NCI-H82 treated with DMSO at 0.1 percent for 48 hours (cell line): Measurements from ENCODE around the gene REV3L.

Experiments
- DNase-seq: peaks from one replicate; lab custom pipeline; 2025; ENCODE audit not compliant: unreplicated experiment; lab: John Stamatoyannopoulos, UW

The REV3L gene

GRCh38 chr6:111470991-111471390 is 12.0 kb downstream of the REV3L start:
- no peak for DNase-seq

- DNase-seq = no peak
Measured at GRCh38 chr6:111469543-111469942, 13.5 kb downstream of the REV3L start.

GRCh38 chr6:111468329-111469012 is 14.5 kb downstream of the REV3L start:
- no peak for DNase-seq

DNA sequence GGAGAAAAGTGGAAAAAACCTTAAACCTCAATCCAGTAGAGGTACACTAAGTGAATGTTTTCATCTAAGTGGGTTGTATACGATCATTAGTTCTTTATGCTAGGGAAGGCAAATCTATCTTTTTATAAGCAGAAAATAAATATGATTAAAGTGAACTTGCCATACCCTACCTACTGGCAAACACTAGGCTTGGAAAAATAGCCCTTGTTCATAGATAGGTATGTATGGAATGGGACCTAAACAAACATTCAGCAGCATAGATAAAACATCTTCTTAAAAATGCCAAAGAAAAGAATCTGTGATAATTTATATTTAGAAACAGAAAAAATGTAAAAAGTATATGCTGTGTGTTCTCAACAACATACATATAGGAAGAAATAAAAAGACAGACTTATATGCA is 18.8 kb downstream of the REV3L start:
- no peak for DNase-seq

DNA sequence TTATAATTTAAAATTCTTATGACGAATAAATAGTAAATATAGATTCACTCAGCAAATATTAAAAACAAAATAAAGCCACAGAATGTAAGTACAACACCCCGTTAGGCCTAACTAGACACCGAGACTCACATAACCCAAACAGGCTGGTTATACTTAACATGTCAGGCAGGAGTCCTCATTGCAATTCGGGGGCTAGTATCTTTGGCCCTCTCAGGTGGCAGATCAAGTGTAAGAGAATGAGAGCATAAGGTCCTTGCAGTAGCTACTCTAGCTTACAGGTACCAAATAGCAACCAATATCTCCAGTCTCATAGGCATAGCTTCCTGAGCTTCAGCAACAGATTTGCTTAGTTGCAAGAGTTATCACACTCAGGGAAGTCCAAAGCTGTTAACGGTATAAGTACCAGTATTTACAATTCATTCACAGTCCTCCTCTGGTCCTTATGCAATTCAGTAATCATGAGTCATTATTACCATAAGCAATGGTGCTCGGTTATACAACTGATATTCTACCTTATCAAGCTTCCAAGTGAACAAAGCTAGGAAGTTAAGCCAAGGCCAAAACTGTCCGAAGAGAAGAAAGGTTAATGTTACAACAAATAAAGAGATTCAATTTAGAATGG is 20.1 kb downstream of the REV3L start:
- no peak for DNase-seq

- no peak for DNase-seq
Measured at GRCh38 chr6:111461860-111462259, 21.2 kb downstream of the REV3L start.

- no peak for DNase-seq
Measured at GRCh38 chr6:111458670-111459232, 24.3 kb downstream of the REV3L start.

DNA sequence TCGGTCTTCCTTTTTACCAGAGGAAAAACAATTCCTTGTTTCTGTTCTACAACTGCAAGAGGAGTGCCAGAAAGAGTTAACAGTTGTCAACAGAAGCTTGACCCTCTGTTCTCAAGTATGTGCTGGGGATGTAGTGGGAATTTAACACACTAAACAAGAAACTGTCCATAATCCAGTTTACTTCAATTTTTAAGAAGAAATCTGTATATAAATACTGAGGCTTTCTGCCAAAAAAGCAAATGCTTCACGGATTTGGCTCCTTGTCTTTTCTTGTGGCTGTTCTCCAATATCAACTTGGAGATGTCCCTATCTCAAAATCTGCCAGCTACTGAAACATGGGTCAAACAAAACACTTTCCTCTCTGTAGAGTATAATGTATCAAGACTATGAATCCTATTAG is 26.8 kb downstream of the REV3L start:
- no peak for DNase-seq

DNA sequence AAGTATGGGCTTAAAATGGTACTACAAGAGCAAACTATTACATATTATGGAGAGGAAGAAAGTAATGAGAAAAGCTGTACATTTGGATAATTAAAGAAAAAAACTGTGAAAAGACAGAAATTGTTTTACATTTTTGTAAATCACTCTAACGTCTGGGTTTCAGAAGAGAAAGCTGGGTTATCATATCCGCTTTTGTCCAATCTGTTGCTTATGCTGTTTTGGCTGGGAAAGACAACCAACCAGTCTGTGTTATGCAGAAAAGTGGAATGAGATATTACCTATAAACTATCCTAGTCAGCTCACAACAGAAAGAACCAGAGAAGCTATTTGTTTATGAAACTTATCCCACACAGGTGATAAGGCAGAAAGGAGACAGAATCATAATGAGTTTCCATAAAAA is 32.4 kb downstream of the REV3L start:
- no peak for DNase-seq

GRCh38 chr6:111450087-111450486 is 32.9 kb downstream of the REV3L start:
- DNase-seq = no peak

GRCh38 chr6:111449129-111449528 is 33.9 kb downstream of the REV3L start:
- no peak for DNase-seq

DNA sequence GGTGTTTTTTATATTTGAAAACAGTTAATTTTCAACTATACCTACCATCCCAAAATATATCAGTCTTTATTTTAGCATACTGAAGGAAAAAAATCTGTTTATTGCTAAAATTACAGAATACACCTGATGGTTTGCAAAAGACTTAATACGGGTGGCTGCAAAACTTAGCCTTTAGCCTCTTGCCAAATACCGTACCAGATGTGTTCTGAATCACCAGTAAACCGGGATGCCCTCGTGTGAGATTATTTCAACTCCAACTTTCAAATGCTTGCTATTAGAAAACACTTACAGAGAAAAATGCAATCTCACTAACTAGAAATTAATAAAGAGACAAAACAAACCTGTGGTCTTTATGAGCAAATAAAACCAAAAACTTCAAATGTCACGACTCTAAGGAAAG is 36.0 kb downstream of the REV3L start:
- no peak for DNase-seq

- DNase-seq = no peak
Measured at GRCh38 chr6:111445861-111446267, 37.2 kb downstream of the REV3L start.

GRCh38 chr6:111444794-111445193 is 38.2 kb downstream of the REV3L start:
- no peak for DNase-seq

GRCh38 chr6:111441678-111442243 is 41.3 kb downstream of the REV3L start:
- no peak for DNase-seq

DNA sequence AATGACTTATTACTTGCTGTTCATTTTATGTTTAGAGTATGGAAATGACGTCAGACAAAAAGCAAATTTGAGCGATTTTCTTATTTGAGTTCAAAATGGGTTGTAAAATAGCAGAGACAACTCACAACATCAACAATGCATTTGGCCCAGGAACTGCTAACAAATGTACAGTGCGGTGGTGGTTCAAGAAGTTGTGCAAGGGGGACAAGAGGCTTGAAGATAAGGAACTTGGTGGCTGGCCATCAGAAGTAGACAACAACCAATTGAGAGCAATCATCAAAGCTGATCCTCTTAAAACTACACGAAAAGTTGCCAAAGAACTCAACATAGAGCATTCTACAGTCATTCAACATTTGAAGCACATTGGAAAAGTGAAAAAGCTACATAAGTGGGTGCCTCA is 43.8 kb downstream of the REV3L start:
- no peak for DNase-seq

GRCh38 chr6:111437573-111437972 is 45.4 kb downstream of the REV3L start:
- DNase-seq = no peak

DNA sequence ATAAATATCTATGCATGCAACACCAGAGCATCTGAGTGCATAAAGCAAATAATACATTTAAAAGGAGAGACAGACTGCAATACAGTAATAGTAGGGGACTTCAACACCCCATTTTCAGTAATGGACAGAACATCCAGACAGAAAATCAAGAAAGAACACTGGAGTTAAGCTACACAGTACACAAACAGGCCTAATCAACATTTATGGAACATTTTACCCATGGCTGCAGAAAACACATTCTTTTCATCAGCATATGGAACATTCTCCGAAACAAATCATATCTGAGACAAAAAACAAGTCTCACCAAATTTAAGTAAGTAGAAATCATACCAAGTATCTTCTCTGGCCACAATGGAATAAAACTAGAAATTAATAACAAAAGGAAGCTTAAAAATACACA is 50.5 kb downstream of the REV3L start:
- no peak for DNase-seq

DNA sequence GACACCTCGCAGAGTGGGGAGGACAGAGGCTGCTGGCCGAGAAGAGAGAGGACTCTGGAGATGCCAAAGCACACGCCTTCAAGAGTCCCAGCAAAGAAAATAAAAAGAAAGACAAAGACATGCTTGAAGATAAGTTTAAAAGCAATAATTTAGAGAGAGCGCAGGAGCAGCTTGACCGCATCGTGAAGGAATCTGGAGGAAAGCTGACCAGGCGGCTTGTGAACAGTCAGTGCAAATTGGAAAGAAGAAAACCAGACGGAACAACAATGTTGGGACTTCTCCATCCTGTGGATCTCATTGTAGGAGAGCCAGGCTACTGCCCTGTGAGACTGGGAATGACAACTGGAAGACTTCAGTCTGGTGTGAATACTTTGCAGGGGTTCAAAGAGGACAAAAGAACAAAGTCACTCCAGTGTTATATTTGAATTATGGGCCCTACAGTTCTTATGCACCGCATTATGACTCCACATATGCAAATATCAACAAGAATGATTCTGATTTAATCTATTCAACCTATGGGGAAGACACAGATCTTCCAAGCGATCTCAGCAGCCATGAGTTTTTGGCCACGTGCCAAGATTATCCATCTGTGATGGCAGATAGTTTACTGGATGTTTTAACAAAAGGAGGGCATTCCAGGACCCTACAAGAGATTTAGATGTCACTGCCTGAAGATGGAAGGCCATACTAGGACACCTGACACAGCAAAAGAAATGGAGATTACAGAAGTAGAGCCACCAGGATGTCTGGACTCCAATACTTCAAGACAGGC is 52.2 kb downstream of the REV3L start:
- DNase-seq = no peak

DNA sequence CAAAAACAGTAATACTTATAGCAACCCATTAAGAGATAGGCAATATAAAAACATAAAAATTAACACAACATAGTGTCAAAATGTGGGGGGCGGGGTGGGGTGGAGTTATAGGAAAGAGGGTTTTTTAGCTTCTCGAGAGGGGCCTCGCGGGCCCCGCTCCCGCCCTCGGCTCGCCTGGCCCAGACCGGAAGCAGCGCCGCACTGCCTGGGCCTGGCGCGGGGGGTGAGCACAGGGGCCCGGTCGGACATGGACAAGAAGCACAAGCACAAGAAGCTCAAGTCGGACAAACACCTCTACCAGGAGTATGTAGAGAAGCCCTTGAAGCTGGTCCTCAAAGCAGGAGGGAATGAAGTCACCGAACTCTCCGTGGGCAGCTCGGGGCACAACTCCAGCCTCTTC is 53.4 kb downstream of the REV3L start:
- DNase-seq = no peak

GRCh38 chr6:111428811-111429210 is 54.2 kb downstream of the REV3L start:
- no peak for DNase-seq
